Right lobe of liver (tissue), 6 donors: ENCODE measurements around the gene HAUS2. TPM values are rescaled to one million over a fixed set of nuclear protein-coding genes. Genes with fewer than 3 reads are reported as not detected.

Experiments
- ATAC-seq, 4 donors: fragments of 200-7000 bp; cut with Tn5 transposase; one replicate each; pipeline ENCODE4 v1.9.1; 2020; ENCODE audit warnings: mild to moderate bottlenecking in 4 of 4, moderate library complexity in 4 of 4
- DNase-seq, 3 donors: peaks; one replicate each; pipeline ENCODE4 v3.0.0-alpha.2; 2020
- H3K27ac ChIP-seq, 3 donors: fragments of 200-600 bp; one replicate each; pipeline ENCODE4 v1.8.0; 2022
- H3K27me3 ChIP-seq, 2 donors: fragments of 200-600 bp; one replicate each; pipeline ENCODE4 v1.8.0; 2022
- H3K36me3 ChIP-seq, 4 donors: fragments of 200-600 bp; sonication (generic) in 1 of 4; one replicate each; pipeline versions ENCODE4 v1.5.1 to v1.8.0; 2017 to 2022; ENCODE audit warnings: control low read depth in 1 of 4
- H3K4me1 ChIP-seq, 4 donors: fragments of 200-600 bp; sonication (generic) in 1 of 4; one replicate each; pipeline versions ENCODE4 v1.5.1 to v1.8.0; 2017 to 2022; ENCODE audit warnings: control low read depth in 1 of 4
- H3K4me3 ChIP-seq, 3 donors: fragments of 200-600 bp; one replicate each; pipeline ENCODE4 v1.8.0; 2022
- H3K9me3 ChIP-seq, 4 donors: fragments of 200-600 bp; sonication (generic) in 1 of 4; one replicate each; pipeline versions ENCODE4 v1.5.1 to v1.8.0; 2017 to 2022; ENCODE audit warnings: control low read depth in 1 of 4
- CTCF ChIP-seq, 4 donors: fragments of 200-600 bp in 3 of 4; fragments of 450-650 bp in 1 of 4; IDR thresholded peaks; one replicate each; pipeline versions ENCODE4 v1.5.1 to v1.8.0; 2016 to 2022; ENCODE audit warnings: antibody characterized with exemption in 4 of 4, mild to moderate bottlenecking in 2 of 4
- POLR2A ChIP-seq: fragments of 450-650 bp; IDR thresholded peaks from one replicate; pipeline ENCODE4 v1.6.1; 2017; ENCODE audit warnings: antibody characterized with exemption, mild to moderate bottlenecking
- WGBS: methylation state at CpG from one replicate; pipeline ENCODE4 v1.1.6; 2018; ENCODE audit warnings: low coverage, low lambda C conversion rate; ENCODE audit not compliant: insufficient coverage; ENCODE audit errors: missing lambda C conversion rate; 5-methylcytosine and 5-hydroxymethylcytosine counted together
- intact Hi-C, 2 donors: fragments of 100-400 bp; cut with DNase I; formaldehyde crosslinking; loops; one replicate each; pipeline versions ENCODE4 v1.11.2 to v1.14.1; 2022
- total RNA-seq, 6 experiments: library from RNA; depleted of rRNA in 2 of 6; stranded (reverse); fragments of >200 nt in 2 of 6; fragmentation: NEBNext Ultra II Directional in 3 of 6; extraction: Animal tissue kit (Norgen Biotek cat#: 25700) in 3 of 6; gene quantifications; one replicate each; pipeline versions ENCODE4 v1.1.0 to v1.2.4, GENCODE V29; 2016 to 2023
- donor health status: DM: no; HTN: yes; CAD: no.
- donor health status: DM: no; HTN: no; CAD: no.
- donor health status: DM: no; HTN: no; CAD: no.
- donor health status: DM: no; HTN: yes; CAD: no.
- donor health status: DM: no; HTN: yes; CAD: no.

HAUS2 gene
- total RNA-seq, 6 experiments from 2014 or later, result 5.8 to 19.5 (median 8.6) TPM

- Histone ChIP-seq H3K4me3 (no peak overlapping the region), H3K9me3 (no peaks in the 10 kb centered on the region), H3K27me3 (no peaks in the 10 kb centered on the region), H3K4me1 (peaks cover 0 to 12% (median 0%) of the 10 kb centered on the region in 4 donors), H3K27ac (no peak overlapping the region), H3K36me3 (no peaks in the 10 kb centered on the region)
- 76% methylated on average over 3 of the region's 3 CpGs for WGBS
- no peak for TF ChIP-seq CTCF (IDR thresholded peaks at IDR 0.05)
- TF ChIP-seq POLR2A, result no peak
- no peak for DNase-seq
- no peak for ATAC-seq
- intact Hi-C loops, result no loop called here
Observed at GRCh38 chr15:42504631-42505030, 44.0 kb upstream of the HAUS2 start.

- ATAC-seq (no peak), DNase-seq (no peak)
- no peaks in the 10 kb centered on the region for H3K36me3 ChIP-seq
- 78% methylated on average over 4 of the region's 4 CpGs for WGBS
- intact Hi-C loops, result no loop called here
- no peak overlapping the region for H3K4me3 ChIP-seq
- TF ChIP-seq CTCF (IDR thresholded peaks at IDR 0.05) (no peak), POLR2A (no peak)
- H3K27me3 ChIP-seq, result no peaks in the 10 kb centered on the region
- peaks cover 0 to 8% (median 0%) of the 10 kb centered on the region in 4 donors for H3K4me1 ChIP-seq
- H3K9me3 ChIP-seq, result no peaks in the 10 kb centered on the region
- H3K27ac ChIP-seq, result no peak overlapping the region
Observed at GRCh38 chr15:42507514-42507913, 41.1 kb upstream of the HAUS2 start.

- TF ChIP-seq CTCF (IDR thresholded peaks at IDR 0.05) (no peak), POLR2A (no peak)
- Histone ChIP-seq H3K27me3 (no peaks in the 10 kb centered on the region), H3K4me3 (no peak overlapping the region), H3K27ac (peak overlapping the region in 1 of 3 donors; percentile 17), H3K36me3 (peaks cover 0 to 5% (median 0%) of the 10 kb centered on the region in 4 donors), H3K9me3 (no peaks in the 10 kb centered on the region), H3K4me1 (peaks cover 0 to 3% (median 0%) of the 10 kb centered on the region in 4 donors)
- intact Hi-C loops, result no loop called here
- ATAC-seq (peak; percentile 60 to 88 (median 78)), DNase-seq (no peak)
- WGBS, result 68% methylated on average over 9 of the region's 9 CpGs
Observed at GRCh38 chr15:42508263-42508690, 40.4 kb upstream of the HAUS2 start.

- DNase-seq (no peak), ATAC-seq (no peak)
- H3K4me3 ChIP-seq, result no peak overlapping the region
- H3K36me3 ChIP-seq, result peaks cover 0 to 19% (median 7%) of the 10 kb centered on the region in 4 donors
- intact Hi-C loops, result no loop called here
- TF ChIP-seq CTCF (IDR thresholded peaks at IDR 0.05), result no peak
- TF ChIP-seq POLR2A, result no peak
- peak overlapping the region in 2 of 3 donors; percentile 19 to 20 for H3K27ac ChIP-seq
- no peaks in the 10 kb centered on the region for H3K27me3 ChIP-seq
- H3K4me1 ChIP-seq, result no peaks in the 10 kb centered on the region
- H3K9me3 ChIP-seq, result no peaks in the 10 kb centered on the region
- WGBS, result 81% methylated on average over 4 of the region's 4 CpGs
Observed at GRCh38 chr15:42510258-42511006, 38.2 kb upstream of the HAUS2 start.
